Measurements from ENCODE around the gene RNASE11. TPM values are rescaled to one million over a fixed set of nuclear protein-coding genes. Genes with fewer than 3 reads are reported as not detected.

Gene RNASE11
- total and polyA plus RNA-seq, 2 donors (not counting 1 experiment from before 2014, with no cell fraction given): not detected

GRCh38 chr14:20564501-20564997 lies 23.3 kb downstream of the RNASE11 start:
- Histone ChIP-seq H3K79me2 (ENCODE audit: control insufficient read depth, insufficient read depth, low read length) (no peaks in the 10 kb centered on the region), H3K36me3 (ENCODE audit: control insufficient read depth, insufficient read depth, low read length) (no peaks in the 10 kb centered on the region), H3K4me3 (replicated peaks in 1 of 4; ENCODE audit: control extremely low read depth in 1 of 4, insufficient read depth in 1 of 4, low read depth in 3 of 4, low read length in 4 of 4) (no peak overlapping the region), H4K20me1 (ENCODE audit: control insufficient read depth, extremely low read depth, insufficient read depth, low read length) (no peaks in the 10 kb centered on the region), H3K27me3 (ENCODE audit: control insufficient read depth, insufficient read depth, low read length) (peaks cover 3% of the 10 kb centered on the region), H3K9me3 (ENCODE audit: control insufficient read depth, insufficient read depth, low read depth, low read length) (no peaks in the 10 kb centered on the region), H3K4me1 (ENCODE audit: control insufficient read depth, extremely low read depth, insufficient read depth, low read length) (no peaks in the 10 kb centered on the region), H3K27ac (ENCODE audit: insufficient read depth, low read length) (no peak overlapping the region), H3K4me2 (ENCODE audit: extremely low read depth, insufficient read depth, low read length) (no peak overlapping the region), H2AFZ (ENCODE audit: low read length) (no peak overlapping the region), H3K9ac (ENCODE audit: insufficient read depth, low read length) (no peak overlapping the region)
- no peak for DNase-seq (ENCODE audit: low read depth in 2 of 2)
- no peak for TF ChIP-seq EZH2 (IDR thresholded peaks at IDR 0.05; ENCODE audit: low read length, missing control alignments)
- TF ChIP-seq, protein P1, sequence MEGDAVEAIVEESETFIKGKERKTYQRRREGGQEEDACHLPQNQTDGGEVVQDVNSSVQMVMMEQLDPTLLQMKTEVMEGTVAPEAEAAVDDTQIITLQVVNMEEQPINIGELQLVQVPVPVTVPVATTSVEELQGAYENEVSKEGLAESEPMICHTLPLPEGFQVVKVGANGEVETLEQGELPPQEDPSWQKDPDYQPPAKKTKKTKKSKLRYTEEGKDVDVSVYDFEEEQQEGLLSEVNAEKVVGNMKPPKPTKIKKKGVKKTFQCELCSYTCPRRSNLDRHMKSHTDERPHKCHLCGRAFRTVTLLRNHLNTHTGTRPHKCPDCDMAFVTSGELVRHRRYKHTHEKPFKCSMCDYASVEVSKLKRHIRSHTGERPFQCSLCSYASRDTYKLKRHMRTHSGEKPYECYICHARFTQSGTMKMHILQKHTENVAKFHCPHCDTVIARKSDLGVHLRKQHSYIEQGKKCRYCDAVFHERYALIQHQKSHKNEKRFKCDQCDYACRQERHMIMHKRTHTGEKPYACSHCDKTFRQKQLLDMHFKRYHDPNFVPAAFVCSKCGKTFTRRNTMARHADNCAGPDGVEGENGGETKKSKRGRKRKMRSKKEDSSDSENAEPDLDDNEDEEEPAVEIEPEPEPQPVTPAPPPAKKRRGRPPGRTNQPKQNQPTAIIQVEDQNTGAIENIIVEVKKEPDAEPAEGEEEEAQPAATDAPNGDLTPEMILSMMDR (conservative IDR thresholded peaks at IDR 0.05 in 1 of 2, IDR thresholded peaks at IDR 0.05 in 1 of 2; ENCODE audit: low read depth in 1 of 2, low read length in 2 of 2): no peak

- H3K27ac ChIP-seq (ENCODE audit: insufficient read depth, low read length): no peak overlapping the region
- H3K9ac ChIP-seq (ENCODE audit: insufficient read depth, low read length): no peak overlapping the region
- H4K20me1 ChIP-seq (ENCODE audit: control insufficient read depth, extremely low read depth, insufficient read depth, low read length): no peaks in the 10 kb centered on the region
- no peaks in the 10 kb centered on the region for H3K36me3 ChIP-seq (ENCODE audit: control insufficient read depth, insufficient read depth, low read length)
- no peaks in the 10 kb centered on the region for H3K79me2 ChIP-seq (ENCODE audit: control insufficient read depth, insufficient read depth, low read length)
- no peak overlapping the region for H3K4me3 ChIP-seq (replicated peaks in 1 of 4; ENCODE audit: control extremely low read depth in 1 of 4, insufficient read depth in 1 of 4, low read depth in 3 of 4, low read length in 4 of 4)
- H2AFZ ChIP-seq (ENCODE audit: low read length): no peak overlapping the region
- H3K4me2 ChIP-seq (ENCODE audit: extremely low read depth, insufficient read depth, low read length): no peak overlapping the region
- H3K9me3 ChIP-seq (ENCODE audit: control insufficient read depth, insufficient read depth, low read depth, low read length): no peaks in the 10 kb centered on the region
- no peaks in the 10 kb centered on the region for H3K4me1 ChIP-seq (ENCODE audit: control insufficient read depth, extremely low read depth, insufficient read depth, low read length)
- TF ChIP-seq, protein P1 (conservative IDR thresholded peaks at IDR 0.05 in 1 of 2, IDR thresholded peaks at IDR 0.05 in 1 of 2; ENCODE audit: low read depth in 1 of 2, low read length in 2 of 2): no peak
- no peak for TF ChIP-seq EZH2 (IDR thresholded peaks at IDR 0.05; ENCODE audit: low read length, missing control alignments)
- H3K27me3 ChIP-seq (ENCODE audit: control insufficient read depth, insufficient read depth, low read length): peaks cover 3% of the 10 kb centered on the region
- DNase-seq (ENCODE audit: low read depth in 2 of 2): no peak
Measured at GRCh38 chr14:20563971-20564370, 23.8 kb downstream of the RNASE11 start.

- Histone ChIP-seq H3K4me3 (replicated peaks in 1 of 4; ENCODE audit: control extremely low read depth in 1 of 4, insufficient read depth in 1 of 4, low read depth in 3 of 4, low read length in 4 of 4) (no peak within 1 kb of the TSS), H3K9ac (ENCODE audit: insufficient read depth, low read length) (no peak within 1 kb of the TSS), H3K36me3 (ENCODE audit: control insufficient read depth, insufficient read depth, low read length) (no peaks in the 10 kb centered on the region), H4K20me1 (ENCODE audit: control insufficient read depth, extremely low read depth, insufficient read depth, low read length) (no peaks in the 10 kb centered on the region), H2AFZ (ENCODE audit: low read length) (no peak within 1 kb of the TSS), H3K4me1 (ENCODE audit: control insufficient read depth, extremely low read depth, insufficient read depth, low read length) (no peaks in the 10 kb centered on the region), H3K9me3 (ENCODE audit: control insufficient read depth, insufficient read depth, low read depth, low read length) (no peaks in the 10 kb centered on the region), H3K4me2 (ENCODE audit: extremely low read depth, insufficient read depth, low read length) (no peak within 1 kb of the TSS), H3K27me3 (ENCODE audit: control insufficient read depth, insufficient read depth, low read length) (peaks cover 5% of the 10 kb centered on the region), H3K27ac (ENCODE audit: insufficient read depth, low read length) (no peak within 1 kb of the TSS), H3K79me2 (ENCODE audit: control insufficient read depth, insufficient read depth, low read length) (no peaks in the 10 kb centered on the region)
- TF ChIP-seq, protein P1 (conservative IDR thresholded peaks at IDR 0.05 in 1 of 2, IDR thresholded peaks at IDR 0.05 in 1 of 2; ENCODE audit: low read depth in 1 of 2, low read length in 2 of 2): no peak
- no peak for TF ChIP-seq EZH2 (IDR thresholded peaks at IDR 0.05; ENCODE audit: low read length, missing control alignments)
- no peak for DNase-seq (ENCODE audit: low read depth in 2 of 2)
Measured at GRCh38 chr14:20560961-20561360, 26.8 kb downstream of the RNASE11 start, which contains the start of gene RNASE9. Gene RNASE9, minus strand, starts transcription at chr14:20561047.
